Activated T-cell treated with anti-CD3 and anti-CD28 coated beads for 24 hours (primary cell): ENCODE data around the gene ZEB2.
A peak's percentile ranks its signal among the peaks of the same experiment; 100 is the strongest.
"Not testable (repeated sequence)": the region's sequence is repeated elsewhere in the genome, so short reads cannot be mapped to it uniquely, and the experiment has no call there.

ENCODE experiments used
- DNase-seq: peaks from one replicate; pipeline ENCODE4 v3.0.0-alpha.2; 2020; ENCODE audit warnings: low read depth

ZEB2 gene

GRCh38 chr2:144381716-144382115 lies 138.2 kb downstream of the ZEB2 start:
- DNase-seq = no peak

DNA sequence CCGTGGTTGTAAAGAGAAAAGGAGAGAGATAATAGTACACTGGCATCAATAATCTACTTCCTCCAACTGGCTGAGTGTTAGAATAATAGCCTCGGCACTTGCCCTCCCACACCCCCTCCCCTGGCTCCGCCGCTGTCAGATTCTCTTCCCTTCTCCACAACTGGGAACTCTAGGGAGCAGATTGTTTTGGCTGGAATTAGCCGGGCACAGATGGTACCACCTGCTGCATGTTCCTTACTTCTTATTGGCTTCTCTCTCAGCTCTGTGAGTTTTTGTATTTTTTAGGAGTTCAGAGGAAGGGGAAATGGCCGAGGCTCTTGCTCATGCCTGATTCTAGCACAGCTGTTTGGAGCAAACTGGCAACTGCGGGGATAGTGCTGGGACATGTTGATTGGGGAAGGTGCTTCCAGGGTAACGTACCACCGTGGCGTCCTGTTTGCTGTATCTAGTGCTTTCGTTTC lies 140.0 kb downstream of the ZEB2 start:
- no peak for DNase-seq

DNA sequence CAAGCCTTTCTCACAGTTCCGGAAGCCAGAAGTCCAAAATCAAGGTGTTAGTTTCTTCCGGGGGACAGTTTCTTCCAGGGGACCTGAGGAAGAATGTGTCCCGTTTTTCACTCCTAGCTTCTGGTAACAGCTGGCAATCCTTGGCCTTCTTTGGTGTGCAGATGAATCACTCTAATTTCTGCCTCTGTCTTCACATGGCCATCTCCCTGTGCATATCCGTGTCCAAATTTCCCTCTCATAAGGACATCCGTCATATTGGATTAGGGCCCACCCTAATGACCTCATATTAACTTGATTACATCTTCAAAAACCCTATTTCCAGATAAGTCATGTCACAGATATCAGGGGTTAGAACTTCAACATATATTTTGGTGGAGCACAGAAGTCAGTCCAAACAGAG lies 141.4 kb downstream of the ZEB2 start:
- DNase-seq = no peak

DNA sequence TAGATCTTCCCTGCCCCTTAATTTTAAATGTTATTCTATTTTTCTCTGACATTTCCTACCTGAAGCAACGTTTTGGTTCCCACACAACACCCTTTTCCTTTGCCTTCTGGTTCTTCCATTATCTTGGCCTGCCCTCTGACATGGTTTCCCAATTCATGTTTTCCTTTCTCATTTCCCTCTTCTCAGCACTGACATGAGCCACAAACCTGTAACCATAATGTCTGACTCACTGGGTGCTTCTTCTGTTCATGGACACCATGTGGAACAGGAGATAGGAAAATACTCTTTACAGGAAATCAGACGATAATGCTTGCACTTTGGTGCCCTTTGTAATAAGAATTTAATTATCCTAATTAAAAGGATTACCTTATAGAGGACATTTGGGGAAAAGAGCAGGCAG lies 142.0 kb downstream of the ZEB2 start:
- DNase-seq = no peak

- DNase-seq = no peak
These were observed 143.0 kb downstream of the ZEB2 start for GRCh38 chr2:144376926-144377325.

DNA sequence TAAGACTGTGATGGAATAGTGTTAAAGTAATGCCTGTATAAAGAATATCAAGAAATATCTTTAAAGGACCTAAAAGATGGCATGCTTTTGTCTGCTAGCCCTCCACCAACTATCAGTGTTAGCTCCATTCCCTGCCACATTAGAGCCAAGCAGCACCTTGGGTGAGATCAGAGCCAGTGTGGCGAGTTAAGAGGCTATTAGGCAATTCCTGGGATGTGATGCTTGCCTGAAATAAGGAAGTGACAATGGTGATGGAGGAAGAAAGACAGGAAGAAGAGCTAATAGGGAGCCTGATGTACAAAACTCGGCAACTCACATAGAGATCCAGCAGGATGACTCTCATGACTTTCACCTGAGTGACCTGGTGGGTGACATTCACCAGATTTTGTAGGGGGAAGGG lies 143.5 kb downstream of the ZEB2 start:
- no peak for DNase-seq

DNA sequence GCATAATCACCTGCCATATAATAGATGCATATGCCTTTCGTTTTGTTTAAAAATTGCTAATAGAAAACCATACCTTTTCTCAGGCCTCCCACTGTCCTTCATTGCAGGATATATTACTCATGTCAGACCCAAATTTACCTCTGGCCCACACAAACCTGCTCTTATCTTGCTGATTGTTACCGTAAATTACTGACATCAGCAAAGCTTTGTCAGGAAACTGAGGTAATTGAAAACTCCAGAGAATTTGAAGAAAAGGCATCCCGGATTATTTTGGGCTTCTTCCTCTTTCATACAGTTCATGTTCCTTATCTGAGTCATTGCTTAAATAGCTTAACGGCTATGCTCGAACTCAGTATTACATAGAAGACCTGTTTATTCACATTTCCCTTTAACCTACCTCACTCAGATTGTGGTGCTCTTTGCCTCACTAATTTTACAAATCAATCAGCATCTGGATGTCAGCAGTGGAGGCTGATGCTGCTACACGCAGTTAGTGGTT lies 145.7 kb downstream of the ZEB2 start:
- DNase-seq = no peak

- DNase-seq = no peak
These were observed 147.4 kb downstream of the ZEB2 start for GRCh38 chr2:144372410-144373080.

DNA sequence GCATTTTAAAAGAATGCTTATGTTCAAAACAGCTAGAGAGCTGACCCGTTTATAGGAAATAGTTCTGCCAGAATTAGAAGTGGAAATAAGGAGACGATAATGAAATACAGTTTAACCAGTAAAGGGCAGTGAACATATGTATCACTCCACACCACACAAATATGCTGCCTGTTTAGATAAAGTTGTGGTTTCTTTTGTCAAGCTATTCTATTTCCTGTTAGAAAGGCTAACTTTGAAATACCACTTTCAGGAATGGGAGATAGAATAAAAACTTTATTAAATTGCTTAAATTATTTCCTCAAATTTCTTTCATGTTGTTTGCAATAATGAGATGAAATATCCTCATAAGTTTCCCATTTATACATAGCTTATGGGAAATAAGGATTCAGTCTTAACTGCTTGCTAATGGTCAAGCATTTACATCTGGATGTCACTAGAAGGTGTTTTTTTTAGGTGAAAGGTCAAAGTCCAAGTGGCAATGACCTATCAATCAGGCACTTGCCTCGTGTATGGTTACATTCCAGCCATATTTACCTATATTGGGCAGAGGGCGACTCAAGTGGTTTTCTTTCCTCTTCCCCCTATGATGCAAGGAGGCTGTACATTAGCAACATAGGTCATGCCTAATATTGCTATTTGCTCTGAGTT lies 148.9 kb downstream of the ZEB2 start:
- no peak for DNase-seq

DNA sequence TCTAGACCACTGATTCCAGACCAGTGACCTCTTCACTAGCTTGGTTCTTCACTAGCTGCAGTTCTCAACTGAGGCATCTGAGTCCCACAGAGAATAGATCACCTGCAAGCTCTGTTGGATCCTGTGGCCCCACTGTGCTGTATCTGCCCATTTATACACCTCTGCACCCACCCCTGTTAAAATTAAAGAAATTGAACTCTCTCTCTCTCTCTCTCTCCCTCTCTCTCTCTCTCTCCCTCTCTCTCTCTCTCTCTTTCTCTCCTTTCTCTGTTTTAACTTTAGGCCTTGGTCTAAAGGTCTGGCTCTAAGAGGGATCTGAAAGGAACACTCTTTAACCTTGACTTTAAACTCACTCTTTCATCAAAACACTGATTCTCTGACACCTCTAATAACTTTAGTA lies 150.5 kb downstream of the ZEB2 start:
- no peak for DNase-seq

- DNase-seq = no peak
These were observed 153.0 kb downstream of the ZEB2 start for GRCh38 chr2:144366825-144367429.

- DNase-seq = no peak
These were observed 154.8 kb downstream of the ZEB2 start for GRCh38 chr2:144364944-144365738.

GRCh38 chr2:144364247-144364646 lies 155.7 kb downstream of the ZEB2 start:
- not testable (repeated sequence) for DNase-seq

- DNase-seq = no peak
These were observed 157.5 kb downstream of the ZEB2 start for GRCh38 chr2:144362401-144362800.

DNA sequence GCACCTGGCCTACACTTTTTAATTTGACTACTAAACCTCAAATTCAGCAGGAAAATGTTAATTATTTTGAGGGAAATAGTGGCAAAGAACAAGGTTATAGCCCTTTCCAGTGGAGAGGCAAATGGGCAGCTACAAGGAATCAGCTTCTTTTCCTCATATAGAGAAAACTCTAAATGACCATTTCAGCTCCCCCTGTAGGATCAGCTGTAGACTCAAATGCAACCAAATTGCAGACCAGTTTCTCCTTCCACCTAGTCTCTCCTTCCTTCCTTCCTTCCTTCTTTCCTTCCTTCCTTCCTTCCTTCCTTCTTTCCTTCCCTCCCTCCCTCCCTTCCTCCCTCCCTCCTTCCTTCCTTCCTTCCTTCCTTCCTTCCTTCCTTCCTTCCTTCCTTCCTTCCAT lies 158.2 kb downstream of the ZEB2 start:
- DNase-seq = no peak

- no peak for DNase-seq
These were observed 160.2 kb downstream of the ZEB2 start for GRCh38 chr2:144359684-144360083.

GRCh38 chr2:144358979-144359541 lies 160.9 kb downstream of the ZEB2 start:
- no peak for DNase-seq

- no peak for DNase-seq
These were observed 161.4 kb downstream of the ZEB2 start for GRCh38 chr2:144358374-144358964.

- peak; percentile 4 for DNase-seq
These were observed 162.1 kb downstream of the ZEB2 start for GRCh38 chr2:144357623-144358373.

- no peak for DNase-seq
These were observed 163.5 kb downstream of the ZEB2 start for GRCh38 chr2:144356402-144356801.

- DNase-seq = no peak
These were observed 165.0 kb downstream of the ZEB2 start for GRCh38 chr2:144354953-144355352.
